Measurements from ENCODE around the gene NUBPL.
"Not testable (repeated sequence)": the region's sequence is repeated elsewhere in the genome, so short reads cannot be mapped to it uniquely, and the experiment has no call there.

The NUBPL gene

GRCh38 chr14:31811693-31812628 lies 250.8 kb downstream of the NUBPL start:
- DNase-seq (ENCODE audit: low read depth in 2 of 2) = not testable (repeated sequence)

DNA sequence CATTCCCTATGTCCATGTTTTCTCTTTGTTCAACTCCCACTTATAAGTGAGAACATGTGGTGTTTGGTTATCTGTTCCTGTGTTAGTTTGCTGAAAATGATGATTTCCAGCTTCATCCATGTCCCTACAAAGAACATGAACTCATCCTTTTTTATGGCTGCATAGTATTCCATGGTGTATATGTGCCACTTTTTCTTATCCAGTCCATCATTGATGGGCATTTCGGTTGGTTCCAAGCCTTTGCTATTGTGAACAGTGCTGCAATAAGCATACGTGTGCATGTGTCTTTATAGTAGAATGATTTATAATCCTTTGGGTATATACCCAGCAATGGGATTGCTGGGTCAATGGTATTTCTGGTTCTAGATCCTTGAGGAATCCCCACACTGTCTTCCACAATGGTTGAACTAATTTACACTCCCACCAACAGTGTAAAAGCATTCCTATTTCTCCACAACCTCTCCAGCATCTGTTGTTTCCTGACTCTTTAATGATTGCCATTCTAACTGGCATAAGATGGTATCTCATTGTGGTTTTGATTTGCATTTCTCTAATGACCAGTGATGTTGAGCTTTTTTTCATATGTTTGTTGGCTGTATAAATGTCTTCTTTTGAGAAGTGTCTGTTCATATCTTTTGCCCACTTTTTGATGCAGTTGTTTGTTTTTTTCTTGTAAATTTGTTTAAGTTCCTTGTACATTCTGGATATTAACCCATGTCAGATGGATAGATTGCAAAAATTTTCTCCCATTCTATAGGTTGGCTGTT lies 252.7 kb downstream of the NUBPL start:
- not testable (repeated sequence) for DNase-seq (ENCODE audit: low read depth in 2 of 2)

DNA sequence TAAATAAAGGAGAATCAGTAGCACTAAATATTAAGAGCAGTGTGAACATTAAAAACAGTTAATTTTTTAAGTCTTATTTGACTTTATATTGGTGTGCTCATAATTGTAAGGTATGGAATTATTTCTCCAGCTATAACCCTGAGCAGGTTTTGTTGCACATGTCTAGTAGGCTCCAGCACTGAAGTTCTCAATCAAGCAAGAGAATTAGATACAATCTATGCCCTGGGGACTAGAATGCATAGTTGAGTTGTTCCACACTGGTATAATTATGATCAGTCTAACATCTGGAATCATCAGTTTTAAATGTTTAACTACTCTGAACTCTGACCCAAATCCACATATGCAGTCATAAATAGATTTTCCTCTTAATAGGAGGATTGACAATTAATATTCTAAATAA lies 258.1 kb downstream of the NUBPL start:
- no peak for DNase-seq (ENCODE audit: low read depth in 2 of 2)

DNA sequence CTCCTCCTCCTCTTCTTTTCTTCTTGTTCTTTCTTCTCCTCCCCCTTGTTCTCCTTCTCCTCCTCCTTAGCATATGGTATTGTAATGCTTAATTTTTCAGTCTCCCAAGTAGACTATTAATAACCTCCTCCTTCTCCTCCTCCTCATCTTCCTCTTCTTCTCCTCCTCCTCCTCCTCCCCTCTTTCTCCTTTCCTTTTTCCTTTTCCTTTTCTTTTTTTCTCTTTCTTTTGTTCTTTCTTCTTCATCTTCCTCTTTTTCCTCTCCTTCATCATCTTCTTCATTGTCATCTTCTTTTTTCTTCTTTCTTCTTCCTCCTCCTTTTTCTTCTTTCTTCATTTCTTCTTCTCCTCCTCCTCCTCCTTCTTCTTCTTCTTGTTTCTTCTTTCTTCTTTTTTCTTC lies 264.3 kb downstream of the NUBPL start:
- no peak for DNase-seq (ENCODE audit: low read depth in 2 of 2)

- no peak for DNase-seq (ENCODE audit: low read depth in 2 of 2)
Measured at GRCh38 chr14:31827325-31827724, 266.1 kb downstream of the NUBPL start.

DNA sequence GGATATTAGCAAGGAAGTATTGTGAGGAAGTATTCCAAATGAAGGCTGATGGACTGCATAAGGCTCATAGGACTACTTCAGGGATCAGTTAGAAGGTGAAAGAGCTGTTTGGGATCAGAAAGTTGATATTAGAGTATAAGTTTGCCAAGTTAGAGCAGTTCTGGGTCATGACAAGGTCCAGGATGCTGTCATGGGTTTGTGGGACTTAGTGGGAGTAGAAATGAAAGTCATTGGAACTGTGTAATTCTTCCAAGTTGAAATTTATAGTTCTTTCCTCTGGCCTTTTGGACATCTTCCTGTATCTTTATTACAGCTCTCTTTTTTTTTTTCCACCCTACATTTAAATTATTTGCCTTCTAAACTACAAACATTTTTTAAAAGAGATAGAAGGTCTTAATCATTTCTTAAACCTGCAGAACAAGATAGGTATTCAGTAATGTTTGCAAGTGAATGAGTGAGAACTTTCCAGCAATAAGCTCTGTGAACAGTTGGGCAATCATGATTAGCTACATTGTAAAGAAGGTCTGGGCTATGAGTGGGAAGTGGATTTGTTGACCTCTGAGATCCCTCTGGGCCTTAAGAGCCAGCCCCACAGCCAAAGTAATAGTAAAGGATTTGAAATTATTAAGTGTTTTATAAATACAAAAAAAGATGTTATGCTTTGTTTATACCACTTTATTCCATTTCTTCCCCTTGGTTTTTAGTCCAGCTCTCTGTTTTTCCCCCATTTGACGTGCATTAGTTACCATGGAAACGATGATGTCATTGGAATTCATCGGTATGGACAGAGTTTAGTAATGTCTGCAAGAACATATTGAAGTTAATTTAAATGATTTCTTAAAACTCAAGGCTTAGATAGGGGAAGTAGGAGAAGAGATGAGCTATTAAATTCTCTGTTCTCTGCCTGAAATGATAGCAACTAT lies 268.0 kb downstream of the NUBPL start:
- no peak for DNase-seq (ENCODE audit: low read depth in 2 of 2)

GRCh38 chr14:31834616-31835015 lies 273.4 kb downstream of the NUBPL start:
- no peak for DNase-seq (ENCODE audit: low read depth in 2 of 2)

- DNase-seq (ENCODE audit: low read depth in 2 of 2) = no peak
Measured at GRCh38 chr14:31835049-31835448, 273.8 kb downstream of the NUBPL start.

- no peak for DNase-seq (ENCODE audit: low read depth in 2 of 2)
Measured at GRCh38 chr14:31837031-31837430, 275.8 kb downstream of the NUBPL start.

GRCh38 chr14:31842899-31843298 lies 281.7 kb downstream of the NUBPL start:
- DNase-seq (ENCODE audit: low read depth in 2 of 2) = no peak

DNA sequence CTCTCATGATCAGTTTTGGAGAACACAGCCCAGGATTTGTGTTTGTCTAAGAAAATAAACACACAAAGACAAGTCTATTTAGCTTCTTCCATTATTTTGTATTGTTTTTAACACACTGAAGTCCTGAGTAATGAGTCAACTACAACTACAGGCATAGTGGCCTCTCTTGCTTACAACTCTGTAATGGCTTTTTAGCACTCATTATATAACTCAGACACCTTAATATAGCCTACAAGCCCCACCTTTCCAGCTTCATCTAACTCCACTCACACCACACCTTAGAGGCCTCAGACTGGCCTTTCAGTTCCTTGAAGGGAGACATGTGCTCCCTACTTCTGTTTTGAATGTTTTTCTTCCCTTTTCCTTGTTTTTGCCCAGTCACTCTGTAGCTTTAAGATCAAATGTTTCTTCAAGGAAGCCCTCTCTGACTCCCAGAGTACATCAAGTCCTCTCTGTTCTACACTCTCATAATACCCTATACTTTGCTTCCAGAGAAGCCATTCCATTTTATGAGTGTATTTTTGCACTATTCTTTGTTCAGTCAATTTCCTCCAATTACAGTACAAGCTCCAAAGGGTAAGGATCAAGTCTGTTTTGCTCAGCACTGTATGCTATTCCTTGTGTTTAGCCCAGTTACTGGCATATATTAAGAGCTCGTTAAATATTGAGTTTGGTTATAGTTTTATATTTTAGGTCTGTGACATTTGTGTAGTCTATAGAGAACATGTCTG lies 282.3 kb downstream of the NUBPL start:
- no peak for DNase-seq (ENCODE audit: low read depth in 2 of 2)

DNA sequence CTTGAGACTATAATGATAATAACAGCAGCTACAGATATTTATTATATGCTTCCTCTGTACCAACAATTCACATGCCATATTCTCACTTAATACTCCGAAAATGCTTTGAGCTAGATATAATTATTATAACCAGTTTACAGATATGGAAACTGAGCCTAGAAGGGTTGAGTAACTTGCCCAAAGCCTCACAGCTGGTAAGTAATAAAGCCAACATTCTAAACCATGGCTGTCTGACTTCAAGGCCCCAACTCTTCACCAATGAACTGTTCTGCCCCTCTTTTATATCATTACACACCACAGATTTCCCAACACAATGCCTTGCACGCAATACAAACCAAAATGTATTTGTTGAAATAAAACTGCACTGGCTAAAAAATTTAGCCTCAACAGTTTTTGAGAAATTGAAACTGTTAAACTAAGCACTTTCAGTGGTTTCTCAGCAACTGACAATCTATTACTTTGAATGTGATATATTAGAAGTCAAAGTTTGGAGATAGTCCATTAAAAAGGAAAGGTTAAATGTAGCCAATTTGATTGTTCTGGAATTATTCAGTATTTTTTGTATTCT lies 293.4 kb downstream of the NUBPL start:
- DNase-seq (ENCODE audit: low read depth in 2 of 2) = no peak

- no peak for DNase-seq (ENCODE audit: low read depth in 2 of 2)
Measured at GRCh38 chr14:31855262-31855661, 294.1 kb downstream of the NUBPL start.

- DNase-seq (ENCODE audit: low read depth in 2 of 2) = not testable (repeated sequence)
Measured at GRCh38 chr14:31856003-31856402, 294.8 kb downstream of the NUBPL start.

GRCh38 chr14:31858868-31859267 lies 297.7 kb downstream of the NUBPL start:
- no peak for DNase-seq (ENCODE audit: low read depth in 2 of 2)

- no peak for DNase-seq (ENCODE audit: low read depth in 2 of 2)
Measured at GRCh38 chr14:31864937-31865855, 304.0 kb downstream of the NUBPL start.

GRCh38 chr14:31867570-31867969 lies 306.4 kb downstream of the NUBPL start:
- DNase-seq (ENCODE audit: low read depth in 2 of 2) = no peak

- not testable (repeated sequence) for DNase-seq (ENCODE audit: low read depth in 2 of 2)
Measured at GRCh38 chr14:31868096-31868495, 306.9 kb downstream of the NUBPL start.

- DNase-seq (ENCODE audit: low read depth in 2 of 2) = no peak
Measured at GRCh38 chr14:31876741-31877140, 315.5 kb downstream of the NUBPL start.
